Measurements from ENCODE around the gene CAST. TPM values are rescaled to one million over a fixed set of nuclear protein-coding genes. Genes with fewer than 3 reads are reported as not detected.

Gene CAST
- total and polyA plus RNA-seq, 2 donors (not counting 3 experiments of a cell fraction or from before 2014, with no cell fraction given) = 33.7 to 194 TPM

GRCh38 chr5:96771395-96771794 is 109.2 kb downstream of the CAST start:
- H3K36me3 ChIP-seq (ENCODE audit: control insufficient read depth in 2 of 2, extremely low read depth in 1 of 2, insufficient read depth in 2 of 2, low read length in 2 of 2) = peaks cover 19 to 38% of the 10 kb centered on the region in 2 experiments
- no peak overlapping the region for H3K9ac ChIP-seq (replicated peaks; ENCODE audit: extremely low read depth, insufficient read depth, low read length)
- FAIRE-seq = no peak
- H3K79me2 ChIP-seq (ENCODE audit: control insufficient read depth, insufficient read depth, low read length) = no peaks in the 10 kb centered on the region
- no peaks in the 10 kb centered on the region for H3K9me3 ChIP-seq (replicated peaks; ENCODE audit: control insufficient read depth, insufficient read depth, low read length)
- H3K4me1 ChIP-seq (ENCODE audit: control insufficient read depth, extremely low read depth, insufficient read depth, low read length) = no peaks in the 10 kb centered on the region
- H3K9me1 ChIP-seq (replicated peaks; ENCODE audit: control insufficient read depth, extremely low read depth, insufficient read depth, low read length) = no peaks in the 10 kb centered on the region
- dilution Hi-C loops (cut with MboI; ENCODE audit: extremely low pct_ligation_motif_present, low sequenced_read_pairs) = no loop called here
- H3K27me3 ChIP-seq (ENCODE audit: control insufficient read depth in 2 of 2, insufficient read depth in 2 of 2, low read length in 2 of 2) = no peaks in the 10 kb centered on the region
- H3K27ac ChIP-seq (ENCODE audit: insufficient read depth, low read depth, low read length) = no peak overlapping the region
- ChIA-PET POLR2A (no interaction called here), CTCF (interaction anchor here (1.0 to 1.9 kb wide), 6 partner anchors 8 to 426 kb away, joined by 3 to 9 read pairs (median 4); no protein-coding TSS in a partner anchor)
- H4K20me1 ChIP-seq (replicated peaks; ENCODE audit: control insufficient read depth, extremely low read depth, insufficient read depth, low read length) = no peaks in the 10 kb centered on the region
- no peak overlapping the region for H2AFZ ChIP-seq (ENCODE audit: low read depth, low read length)
- DNase-seq (ENCODE audit: low read depth, low spot score) = no peak
- intact Hi-C loops (cut with micrococcal nuclease) = no loop called here
- H3K4me2 ChIP-seq (ENCODE audit: insufficient read depth, low read length) = no peak overlapping the region
- TF ChIP-seq FOS (IDR thresholded peaks at IDR 0.05; ENCODE audit: borderline replicate concordance, insufficient read depth, low read length) (no peak), POLR2A (IDR thresholded peaks at IDR 0.05; ENCODE audit: low read depth, low read length) (no peak), JUN (IDR thresholded peaks at IDR 0.05; ENCODE audit: borderline replicate concordance, insufficient read depth, insufficient read length, low read depth) (no peak), EZH2 (IDR thresholded peaks at IDR 0.05; ENCODE audit: borderline replicate concordance, low read depth, low read length, severe bottlenecking) (no peak), GATA2 (IDR thresholded peaks at IDR 0.05; ENCODE audit: insufficient read depth, insufficient read length, low read depth, low read length) (no peak), POLR2AphosphoS5 (IDR thresholded peaks at IDR 0.05; ENCODE audit: insufficient read depth, low read depth, low read length) (no peak), MAX (IDR thresholded peaks at IDR 0.05; ENCODE audit: insufficient read depth, insufficient read length) (no peak), CTCF (IDR thresholded peaks at IDR 0.05; ENCODE audit: extremely low read depth in 1 of 2, insufficient read depth in 1 of 2, low read depth in 1 of 2, low read length in 2 of 2) (no peak)
- H3K4me3 ChIP-seq (replicated peaks in 1 of 3; ENCODE audit: insufficient read depth in 1 of 3, low read depth in 1 of 3, low read length in 3 of 3) = no peak overlapping the region
- BruUV-seq (replicated peaks) = no TSS peak

Data from endothelial cell of umbilical vein (primary cell).